Smooth muscle cell (in vitro differentiated cells): ENCODE data around the gene GOLGA7B. TPM values are rescaled to one million over a fixed set of nuclear protein-coding genes. Genes with fewer than 3 reads are reported as not detected.

ENCODE experiments used
- DNase-seq: peaks from one replicate; lab custom pipeline; 2025; ENCODE audit not compliant: unreplicated experiment; lab: John Stamatoyannopoulos, UW
- H2AFZ ChIP-seq: fragments of 200-600 bp; sonication (generic); 2 replicates; pipeline ENCODE4 v1.6.0; 2016; ENCODE audit warnings: antibody characterized with exemption, low read depth, mild to moderate bottlenecking
- H3F3A ChIP-seq: fragments of 200-600 bp; sonication (generic); 2 replicates; pipeline ENCODE4 v1.6.0; 2017; ENCODE audit warnings: antibody characterized with exemption, low read depth
- H3K27ac ChIP-seq: fragments of 200-600 bp; sonication (generic); 2 replicates; pipeline ENCODE4 v1.5.1; 2016; ENCODE audit warnings: low read depth, mild to moderate bottlenecking
- H3K27me3 ChIP-seq: fragments of 200-600 bp; sonication (generic); 2 replicates; pipeline ENCODE4 v1.6.1; 2016; ENCODE audit warnings: low read depth, mild to moderate bottlenecking
- H3K36me3 ChIP-seq: fragments of 200-600 bp; sonication (generic); 2 replicates; pipeline ENCODE4 v1.5.1; 2016; ENCODE audit warnings: low read depth
- H3K4me1 ChIP-seq: fragments of 200-600 bp; sonication (generic); 2 replicates; pipeline ENCODE4 v1.5.1; 2016; ENCODE audit warnings: low read depth
- H3K4me2 ChIP-seq: fragments of 200-600 bp; sonication (generic); 2 replicates; pipeline ENCODE4 v1.6.0; 2016; ENCODE audit warnings: mild to moderate bottlenecking
- H3K4me3 ChIP-seq: fragments of 200-600 bp; sonication (generic); 2 replicates; pipeline ENCODE4 v1.5.1; 2016; ENCODE audit warnings: mild to moderate bottlenecking
- H3K79me2 ChIP-seq: fragments of 200-600 bp; sonication (generic); 2 replicates; pipeline ENCODE4 v1.6.0; 2016; ENCODE audit warnings: low read depth, mild to moderate bottlenecking
- H3K9ac ChIP-seq: fragments of 200-600 bp; sonication (generic); 2 replicates; pipeline ENCODE4 v1.6.0; 2016; ENCODE audit warnings: low read depth
- H3K9me3 ChIP-seq: fragments of 200-600 bp; sonication (generic); replicated peaks from 2 replicates; pipeline ENCODE4 v1.5.1; 2016; ENCODE audit warnings: low read depth
- H4K20me1 ChIP-seq: fragments of 200-600 bp; sonication (generic); 2 replicates; pipeline ENCODE4 v1.6.0; 2016; ENCODE audit warnings: low read depth
- WGBS: methylation state at CpG from one replicate; pipeline ENCODE4 v1.1.7; 2016; ENCODE audit warnings: low lambda C conversion rate; 5-methylcytosine and 5-hydroxymethylcytosine counted together
- polyA plus RNA-seq: library from polyadenylated mRNA; unstranded; fragments of >200 nt; fragmentation: Nextera tagmentation; extraction: Ambion mirVana; gene quantifications from 2 replicates; pipeline ENCODE4 v1.2.1, GENCODE V29; 2016
- total RNA-seq: library from RNA; depleted of rRNA; stranded (reverse); fragments of >200 nt; gene quantifications from 2 replicates; pipeline ENCODE4 v1.2.3, GENCODE V29; 2014
- TF ChIP-seq, protein P1 (sequence below): fragments of 200-600 bp; sonication (generic); IDR thresholded peaks from 2 replicates; pipeline ENCODE4 v1.5.1; 2017; ENCODE audit warnings: borderline replicate concordance, mild to moderate bottlenecking, antibody characterized with exemption; ENCODE audit not compliant: insufficient read depth, poor library complexity, severe bottlenecking

GOLGA7B gene
- total and polyA plus RNA-seq, 2 experiments from 2014 or later, result not detected

DNA sequence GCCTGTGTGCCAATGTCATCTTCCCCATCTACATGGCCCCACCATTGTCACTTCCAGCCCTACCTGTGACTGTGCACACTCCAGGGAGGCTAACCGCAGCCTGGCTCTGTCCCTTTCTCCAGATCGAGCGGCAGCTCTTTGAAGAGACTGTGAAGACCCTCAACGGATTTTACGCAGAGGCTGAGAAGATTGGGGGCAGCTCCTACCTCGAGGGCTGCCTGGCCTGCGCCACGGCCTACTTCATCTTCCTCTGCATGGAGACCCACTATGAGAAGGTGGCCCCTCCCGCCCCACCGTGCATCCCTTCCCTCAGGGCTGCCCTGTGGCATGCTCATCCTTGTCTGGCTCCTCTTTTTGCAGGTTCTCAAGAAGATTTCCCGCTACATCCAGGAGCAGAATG lies 14.2 kb downstream of the GOLGA7B start:
- Histone ChIP-seq H3K9me3 (no peaks in the 10 kb centered on the region), H3K4me2 (no peak overlapping the region), H3K4me1 (no peaks in the 10 kb centered on the region), H3K4me3 (no peak overlapping the region), H2AFZ (no peak overlapping the region), H3K27me3 (peaks cover 13% of the 10 kb centered on the region), H3K9ac (no peak overlapping the region), H3K27ac (no peak overlapping the region), H3K79me2 (no peaks in the 10 kb centered on the region), H3F3A (no peaks in the 10 kb centered on the region), H3K36me3 (no peaks in the 10 kb centered on the region), H4K20me1 (no peaks in the 10 kb centered on the region)
- 91% methylated on average over 11 of the region's 11 CpGs for WGBS
- DNase-seq, result no peak
- TF ChIP-seq, protein P1, sequence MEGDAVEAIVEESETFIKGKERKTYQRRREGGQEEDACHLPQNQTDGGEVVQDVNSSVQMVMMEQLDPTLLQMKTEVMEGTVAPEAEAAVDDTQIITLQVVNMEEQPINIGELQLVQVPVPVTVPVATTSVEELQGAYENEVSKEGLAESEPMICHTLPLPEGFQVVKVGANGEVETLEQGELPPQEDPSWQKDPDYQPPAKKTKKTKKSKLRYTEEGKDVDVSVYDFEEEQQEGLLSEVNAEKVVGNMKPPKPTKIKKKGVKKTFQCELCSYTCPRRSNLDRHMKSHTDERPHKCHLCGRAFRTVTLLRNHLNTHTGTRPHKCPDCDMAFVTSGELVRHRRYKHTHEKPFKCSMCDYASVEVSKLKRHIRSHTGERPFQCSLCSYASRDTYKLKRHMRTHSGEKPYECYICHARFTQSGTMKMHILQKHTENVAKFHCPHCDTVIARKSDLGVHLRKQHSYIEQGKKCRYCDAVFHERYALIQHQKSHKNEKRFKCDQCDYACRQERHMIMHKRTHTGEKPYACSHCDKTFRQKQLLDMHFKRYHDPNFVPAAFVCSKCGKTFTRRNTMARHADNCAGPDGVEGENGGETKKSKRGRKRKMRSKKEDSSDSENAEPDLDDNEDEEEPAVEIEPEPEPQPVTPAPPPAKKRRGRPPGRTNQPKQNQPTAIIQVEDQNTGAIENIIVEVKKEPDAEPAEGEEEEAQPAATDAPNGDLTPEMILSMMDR, result no peak

DNA sequence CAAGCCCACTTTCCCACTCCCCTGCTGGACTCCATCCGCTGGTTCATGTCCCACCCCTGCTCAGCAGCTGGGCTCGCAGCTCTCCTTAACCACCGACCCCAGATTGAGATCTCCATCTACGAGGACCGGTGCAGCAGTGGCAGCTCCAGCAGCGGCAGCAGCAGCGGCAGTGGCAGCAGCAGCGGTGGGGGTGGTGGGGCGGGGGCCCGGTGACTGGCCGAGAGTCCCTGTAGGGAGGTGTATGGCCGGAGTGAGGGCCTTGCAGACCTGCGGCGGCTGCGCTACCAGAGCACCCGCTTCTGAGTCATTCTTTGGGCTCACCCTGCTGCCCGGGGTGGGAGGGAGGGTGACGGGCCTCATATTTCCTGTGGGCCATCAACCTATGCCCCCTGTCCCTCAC lies 15.8 kb downstream of the GOLGA7B start:
- Histone ChIP-seq H3K4me1 (no peaks in the 10 kb centered on the region), H3K9ac (no peak overlapping the region), H4K20me1 (no peaks in the 10 kb centered on the region), H3K4me2 (no peak overlapping the region), H3K27ac (no peak overlapping the region), H3K27me3 (peaks cover 14% of the 10 kb centered on the region), H3K4me3 (no peak overlapping the region), H3F3A (no peaks in the 10 kb centered on the region), H2AFZ (no peak overlapping the region), H3K79me2 (no peaks in the 10 kb centered on the region), H3K36me3 (no peaks in the 10 kb centered on the region), H3K9me3 (no peaks in the 10 kb centered on the region)
- DNase-seq, result no peak
- TF ChIP-seq, protein P1, result no peak
- 91% methylated on average over 8 of the region's 18 CpGs for WGBS

DNA sequence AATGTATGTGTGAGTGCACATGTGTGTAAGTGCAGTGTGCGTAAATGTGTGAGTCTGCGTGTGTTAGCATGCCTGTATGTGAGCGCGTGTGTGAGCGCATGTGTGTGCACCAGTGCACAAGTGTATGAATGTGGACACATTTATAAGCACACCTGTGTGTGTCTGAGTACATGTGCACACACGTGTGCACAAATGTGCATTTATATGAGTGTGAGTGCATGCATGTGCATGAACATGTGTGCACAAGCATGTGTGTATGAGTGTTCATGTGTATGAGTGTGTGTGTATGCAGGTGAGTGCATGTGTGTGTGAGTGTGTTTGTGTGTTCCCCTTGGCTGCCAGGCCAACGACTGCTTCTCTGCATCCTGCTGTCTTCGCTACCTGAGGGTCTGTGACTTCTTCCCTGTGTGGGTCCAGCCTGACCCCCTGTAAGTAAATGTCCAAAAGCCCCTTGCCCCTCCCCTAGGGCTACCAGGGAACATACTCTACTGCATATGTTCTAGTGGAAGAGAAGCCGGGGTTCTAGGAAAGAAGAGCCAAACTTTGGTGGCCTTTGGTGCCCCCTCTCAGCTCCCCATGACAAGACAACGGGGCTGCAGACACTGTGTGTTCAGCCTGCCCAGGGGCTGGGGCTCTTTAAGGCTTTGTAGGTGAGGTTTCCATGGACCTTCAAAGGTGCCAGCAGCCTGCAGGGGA lies 17.0 kb downstream of the GOLGA7B start:
- Histone ChIP-seq H3K27ac (no peak overlapping the region), H3K9me3 (no peaks in the 10 kb centered on the region), H3F3A (no peaks in the 10 kb centered on the region), H3K4me3 (no peak overlapping the region), H3K27me3 (peaks cover 26% of the 10 kb centered on the region), H3K9ac (no peak overlapping the region), H3K4me1 (no peaks in the 10 kb centered on the region), H2AFZ (no peak overlapping the region), H3K79me2 (no peaks in the 10 kb centered on the region), H3K36me3 (no peaks in the 10 kb centered on the region), H3K4me2 (no peak overlapping the region), H4K20me1 (no peaks in the 10 kb centered on the region)
- no peak for DNase-seq
- TF ChIP-seq, protein P1, result no peak
- 94% methylated on average over 10 of the region's 10 CpGs for WGBS

DNA sequence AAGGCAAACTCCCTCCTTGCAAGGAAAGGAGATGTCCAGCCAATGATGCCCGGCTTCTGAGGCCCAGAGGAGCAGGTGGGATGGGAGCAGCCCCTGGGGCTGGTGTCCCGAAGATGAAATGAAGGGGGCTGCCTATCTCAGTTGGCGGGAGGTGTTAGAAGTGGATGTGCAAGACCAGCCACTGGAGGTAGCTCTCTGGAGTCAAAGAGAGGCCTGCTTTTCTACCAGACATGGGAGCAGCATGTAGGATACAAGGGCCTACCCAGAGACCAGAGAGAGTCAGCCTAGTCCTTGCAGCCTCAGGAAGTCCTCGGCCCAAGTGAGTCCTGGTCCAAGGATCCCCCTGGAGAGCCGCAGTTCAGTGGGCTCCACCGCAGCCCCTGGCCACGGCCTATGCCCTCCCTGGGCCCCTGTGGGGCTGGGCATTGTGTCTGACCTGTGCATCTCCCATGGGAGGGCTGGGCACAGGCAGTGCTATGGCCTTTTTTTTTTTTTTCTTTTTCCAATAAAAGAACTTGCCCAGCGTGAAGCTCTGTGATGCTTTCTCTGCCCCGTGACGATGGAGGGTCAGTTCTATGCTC lies 17.7 kb downstream of the GOLGA7B start:
- Histone ChIP-seq H3K79me2 (no peaks in the 10 kb centered on the region), H3K4me2 (no peak overlapping the region), H3K4me3 (no peak overlapping the region), H3F3A (no peaks in the 10 kb centered on the region), H3K36me3 (no peaks in the 10 kb centered on the region), H3K27ac (no peak overlapping the region), H3K27me3 (peaks cover 31% of the 10 kb centered on the region), H3K9ac (no peak overlapping the region), H2AFZ (no peak overlapping the region), H4K20me1 (no peaks in the 10 kb centered on the region), H3K9me3 (no peaks in the 10 kb centered on the region), H3K4me1 (no peaks in the 10 kb centered on the region)
- no peak for DNase-seq
- WGBS, result 90% methylated on average over 10 of the region's 10 CpGs
- TF ChIP-seq, protein P1, result no peak
